GM21515 (cell line): ENCODE results near the gene PCSK5.

Experiments used
- ATAC-seq: cut with Tn5 transposase; IDR thresholded peaks from one replicate; pipeline ENCODE4 v1.9.1; 2021; ENCODE audit not compliant: unreplicated experiment

PCSK5 gene

DNA sequence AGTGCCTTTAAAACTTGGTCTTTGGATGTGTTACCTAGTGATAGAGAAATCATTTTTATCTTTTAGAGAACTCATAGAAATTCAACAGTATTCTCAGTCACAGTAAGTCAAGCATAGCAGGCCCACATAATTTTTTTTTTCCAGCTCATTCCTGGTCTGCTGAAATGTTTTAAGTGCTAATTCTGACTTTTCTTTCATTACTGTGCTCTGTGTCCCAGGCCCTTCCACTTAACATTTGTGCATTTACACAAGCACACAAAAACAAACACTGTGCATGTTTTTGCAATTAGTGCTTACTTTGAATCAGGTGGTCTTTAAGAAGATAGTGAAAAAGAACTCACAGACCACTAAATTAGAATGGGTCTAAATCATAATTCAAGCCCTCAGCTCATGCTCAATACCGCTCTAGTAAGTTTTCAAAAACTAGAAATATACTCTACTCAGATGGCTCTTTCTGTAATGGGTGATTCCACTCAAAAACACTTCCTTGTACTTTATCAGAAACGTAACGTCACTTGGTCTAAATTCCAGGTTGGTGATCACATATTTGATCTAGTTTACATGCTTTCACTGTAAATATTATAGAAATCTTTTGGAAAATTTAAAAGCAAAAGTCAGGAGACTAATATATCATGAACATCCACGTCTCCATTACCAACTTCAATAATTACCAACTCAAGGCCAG lies 107.8 kb downstream of the PCSK5 start:
- ATAC-seq = no peak

DNA sequence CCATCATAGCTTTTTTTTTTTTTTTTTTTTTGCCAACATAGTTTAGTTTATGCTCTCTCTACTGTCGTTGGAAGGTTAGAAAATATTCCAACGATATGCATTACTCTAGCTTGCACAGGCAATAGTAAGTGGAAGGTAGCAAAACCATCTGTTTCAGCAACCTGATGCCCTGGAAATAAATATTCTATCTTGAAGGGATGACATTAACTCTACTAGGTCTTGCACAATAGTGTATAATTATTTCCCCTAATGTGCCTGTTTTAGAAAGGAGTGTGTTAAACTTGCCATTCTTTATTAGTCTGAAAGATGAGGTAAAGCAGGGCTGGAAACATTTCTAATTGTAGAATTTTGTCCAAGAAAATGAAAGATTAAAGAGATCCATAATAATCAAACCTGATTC lies 111.0 kb downstream of the PCSK5 start:
- ATAC-seq = no peak

DNA sequence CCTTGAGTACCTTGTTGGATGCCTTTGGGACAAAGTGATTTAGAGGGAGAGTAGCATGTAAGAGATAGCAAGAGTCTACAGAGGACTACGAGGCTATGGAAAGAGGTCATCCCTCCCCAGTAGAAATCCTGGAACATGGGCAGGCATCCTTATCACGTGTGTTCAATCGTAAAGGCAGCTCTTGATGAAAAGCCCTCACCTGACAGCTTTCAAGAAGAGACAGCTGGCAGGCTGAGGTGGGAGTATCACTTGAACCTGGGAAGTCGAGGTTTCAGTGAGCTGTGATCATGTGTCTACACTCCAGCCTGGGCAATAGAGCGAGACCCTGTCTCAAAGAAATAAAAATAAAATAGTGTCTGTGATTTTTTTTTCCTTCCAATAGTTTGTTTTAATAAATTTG lies 112.6 kb downstream of the PCSK5 start:
- ATAC-seq = no peak

DNA sequence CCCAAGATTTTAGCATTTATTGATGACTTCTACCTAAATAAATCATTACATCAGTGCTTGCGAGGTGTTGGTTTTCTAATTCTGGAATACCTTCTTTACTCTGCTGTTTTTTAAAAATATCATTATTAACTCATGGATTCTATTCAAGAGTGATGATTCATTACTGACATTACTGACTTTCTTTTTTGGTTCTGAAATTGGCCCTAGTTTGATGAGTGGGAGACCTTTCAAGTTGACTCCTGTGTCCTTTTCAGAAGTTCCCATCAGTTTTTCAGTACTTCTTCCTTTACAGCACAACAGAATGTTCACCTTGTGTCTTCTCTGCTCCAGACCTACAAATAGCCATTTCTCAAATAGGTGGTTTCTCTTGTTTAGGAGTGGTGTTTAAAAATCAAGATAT lies 114.1 kb downstream of the PCSK5 start:
- ATAC-seq = peak; percentile 64

DNA sequence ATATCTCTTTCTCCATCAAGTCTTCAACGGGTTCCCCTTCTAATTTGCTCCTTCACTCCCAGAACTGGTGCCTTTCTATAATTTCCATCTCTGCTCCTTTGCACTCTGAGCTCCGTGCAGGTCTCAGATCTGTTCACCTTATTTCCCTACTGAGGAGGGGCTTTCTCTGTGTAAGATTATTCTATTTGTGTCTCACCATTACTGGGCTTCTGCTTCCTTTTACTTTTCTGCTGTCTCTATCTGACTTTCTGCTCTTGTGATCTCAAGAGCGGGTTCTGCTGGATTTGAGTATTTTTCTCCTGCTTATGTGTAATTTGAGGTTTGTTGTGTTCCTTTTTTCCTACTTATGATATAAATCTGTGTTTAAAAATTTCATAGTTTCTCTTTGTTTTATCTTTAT lies 117.5 kb downstream of the PCSK5 start:
- no peak for ATAC-seq

DNA sequence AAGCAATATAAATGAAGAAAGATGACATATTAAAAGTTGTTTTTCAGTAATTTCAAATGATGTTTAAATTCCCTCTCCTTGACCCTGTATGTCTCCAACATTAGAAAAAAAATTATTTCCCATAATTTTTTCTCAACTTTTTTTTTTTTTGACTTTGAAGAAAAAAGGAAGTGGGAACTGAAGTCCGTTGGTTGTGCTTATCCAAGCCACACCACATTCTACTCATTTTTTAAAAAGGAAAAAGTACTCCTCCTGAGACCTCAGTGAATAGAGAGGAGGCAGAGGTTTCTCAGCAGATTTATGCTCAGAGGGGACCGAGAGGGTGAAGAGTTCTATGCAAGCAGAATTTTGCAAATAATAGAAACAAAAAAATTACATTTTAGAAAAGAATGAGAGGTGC lies 123.3 kb downstream of the PCSK5 start:
- ATAC-seq = no peak

DNA sequence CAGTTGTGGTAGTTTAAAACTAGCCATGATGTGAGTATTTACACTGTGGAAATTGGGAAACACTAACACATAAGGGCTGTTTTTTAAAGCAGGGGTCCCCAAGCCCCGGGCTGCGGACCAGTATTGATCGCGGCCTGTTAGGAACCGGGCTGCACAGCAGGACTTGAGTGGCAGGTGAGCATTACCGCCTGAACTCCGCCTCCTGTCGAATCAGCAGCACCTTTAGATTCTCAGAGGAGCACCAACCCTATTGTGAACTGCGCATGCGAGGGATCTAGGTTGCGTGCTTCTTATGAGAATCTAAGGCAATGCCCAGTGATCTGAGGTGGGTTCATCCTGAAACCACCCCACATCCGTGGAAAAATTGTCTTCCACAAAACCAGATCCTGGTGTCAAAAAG lies 127.8 kb downstream of the PCSK5 start:
- ATAC-seq = no peak

DNA sequence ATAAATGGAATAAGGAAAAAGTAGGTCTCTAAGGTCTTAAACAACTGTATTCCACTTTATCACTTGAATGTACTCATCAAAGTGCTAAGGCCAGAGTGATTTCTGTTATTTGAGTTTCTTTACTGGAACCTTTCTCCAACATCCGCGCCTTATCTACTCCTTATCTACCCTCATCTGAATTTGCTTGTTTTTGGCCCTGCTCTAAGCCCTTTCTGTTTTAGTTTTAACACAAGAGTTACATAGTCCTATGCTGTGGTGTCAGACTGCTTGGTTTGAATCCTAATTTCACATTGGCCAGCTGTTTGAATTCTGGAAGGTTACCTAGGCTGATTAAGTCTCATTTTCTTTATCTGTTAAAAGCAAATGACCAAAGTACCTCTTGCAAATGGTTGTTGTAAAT lies 128.3 kb downstream of the PCSK5 start:
- no peak for ATAC-seq

DNA sequence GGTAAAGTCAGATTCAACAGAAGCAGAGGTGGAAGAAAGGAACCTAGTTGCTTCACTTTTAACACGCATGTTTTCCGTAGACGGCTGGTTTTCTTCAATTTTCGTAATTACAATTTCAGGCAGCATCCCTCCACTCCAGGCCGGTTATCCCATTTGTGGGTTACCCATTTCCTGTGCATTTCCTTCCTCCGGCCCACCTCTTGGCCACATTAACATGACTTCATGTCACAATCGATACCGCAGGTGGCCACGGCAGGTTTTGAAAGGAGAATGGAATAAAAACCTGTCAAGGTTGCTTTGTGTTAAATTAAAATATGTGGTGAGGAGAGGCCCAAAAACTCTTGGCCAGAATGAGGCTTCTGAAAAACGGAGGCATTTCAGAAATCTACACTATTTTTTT lies 130.2 kb downstream of the PCSK5 start:
- no peak for ATAC-seq

DNA sequence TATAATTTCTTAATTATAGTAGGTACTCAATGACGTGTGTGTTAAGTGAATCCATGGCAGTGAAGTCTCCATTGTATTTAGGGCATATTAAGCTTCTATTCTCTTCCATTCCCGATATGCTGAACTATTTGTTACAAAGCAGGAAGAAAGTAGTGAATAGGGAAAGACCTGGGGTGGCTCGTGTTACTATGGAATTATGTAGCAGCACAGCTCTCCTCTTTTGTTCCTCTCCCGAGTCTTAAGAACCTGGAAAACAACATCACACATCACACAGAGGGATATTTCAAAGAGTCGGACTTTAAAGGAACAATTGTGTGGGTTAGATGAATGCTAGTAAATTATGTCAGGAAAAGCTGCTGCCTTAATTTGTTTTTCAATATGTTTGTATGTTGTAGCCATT lies 131.8 kb downstream of the PCSK5 start:
- ATAC-seq = no peak

DNA sequence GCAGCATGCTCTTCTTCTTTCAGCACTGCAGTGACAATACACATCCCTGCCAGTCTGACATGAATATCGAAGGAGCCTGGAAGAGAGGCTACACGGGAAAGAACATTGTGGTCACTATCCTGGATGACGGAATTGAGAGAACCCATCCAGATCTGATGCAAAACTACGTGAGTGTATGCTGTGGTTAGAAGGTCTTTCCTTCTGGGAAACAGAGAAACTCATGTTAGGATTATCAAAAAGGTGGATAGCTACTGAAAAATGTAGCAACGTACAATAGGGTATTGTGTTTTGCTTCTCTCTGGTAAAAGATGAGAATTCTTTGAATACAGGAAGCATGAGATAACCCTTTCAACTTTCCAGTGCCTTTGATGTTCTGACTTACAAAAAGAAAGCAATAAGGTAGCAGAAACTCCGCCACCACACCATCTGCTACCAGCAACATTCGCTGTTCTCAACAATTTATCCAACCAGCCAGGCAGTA lies 133.3 kb downstream of the PCSK5 start:
- ATAC-seq = no peak

DNA sequence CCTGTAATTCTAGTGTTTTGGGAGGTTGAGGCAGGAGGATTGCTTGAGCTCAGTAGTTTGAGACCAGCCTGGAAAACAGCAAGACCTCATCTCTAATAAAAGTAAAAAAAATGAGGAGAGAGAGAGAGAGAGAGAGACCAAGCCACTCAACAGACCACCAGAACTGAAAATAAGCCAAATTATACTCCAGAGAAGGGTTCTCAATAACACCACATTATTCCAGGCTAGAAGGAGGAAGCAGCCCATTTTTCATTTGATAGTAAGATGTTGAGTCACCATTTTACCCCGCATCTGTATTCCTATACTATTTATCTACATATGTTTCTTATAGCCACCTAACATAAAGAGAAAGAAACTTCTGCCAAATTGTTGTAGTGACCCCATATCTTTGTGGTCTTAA lies 134.8 kb downstream of the PCSK5 start:
- no peak for ATAC-seq

DNA sequence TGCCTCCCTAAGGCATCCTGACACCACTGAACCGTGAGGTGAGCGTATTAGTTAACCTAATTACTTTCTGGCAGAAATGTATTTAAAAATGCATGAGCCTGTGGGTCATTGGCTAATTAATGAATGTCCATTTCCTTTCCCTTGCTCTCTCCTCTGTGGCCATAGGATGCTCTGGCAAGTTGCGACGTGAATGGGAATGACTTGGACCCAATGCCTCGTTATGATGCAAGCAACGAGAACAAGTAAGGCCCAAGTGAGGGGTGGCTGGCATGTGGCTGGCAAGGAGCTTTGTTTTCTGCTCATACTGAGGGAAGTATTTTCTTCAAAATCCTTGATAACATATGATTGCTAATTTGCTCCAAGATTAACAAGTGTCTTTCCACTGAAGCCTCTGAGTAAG lies 136.3 kb downstream of the PCSK5 start:
- ATAC-seq = no peak

DNA sequence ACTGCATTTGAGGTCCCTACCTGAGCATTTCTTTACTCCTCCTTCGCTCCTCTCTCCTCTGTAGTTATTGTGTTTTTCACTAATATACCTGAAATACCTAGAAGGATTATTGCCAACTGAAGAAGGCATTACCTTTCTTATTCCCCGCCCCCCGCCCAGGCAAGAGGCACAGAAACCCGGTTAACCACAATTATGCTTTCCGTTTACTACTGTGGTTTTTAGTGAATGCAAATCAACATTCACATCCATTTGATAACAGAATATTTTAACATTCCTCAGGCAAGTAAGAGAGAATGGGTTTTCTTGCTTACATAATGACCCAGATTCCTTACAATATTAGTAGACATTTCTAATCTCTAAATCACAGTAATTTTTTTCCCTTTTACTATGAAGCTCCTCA lies 136.9 kb downstream of the PCSK5 start:
- no peak for ATAC-seq

DNA sequence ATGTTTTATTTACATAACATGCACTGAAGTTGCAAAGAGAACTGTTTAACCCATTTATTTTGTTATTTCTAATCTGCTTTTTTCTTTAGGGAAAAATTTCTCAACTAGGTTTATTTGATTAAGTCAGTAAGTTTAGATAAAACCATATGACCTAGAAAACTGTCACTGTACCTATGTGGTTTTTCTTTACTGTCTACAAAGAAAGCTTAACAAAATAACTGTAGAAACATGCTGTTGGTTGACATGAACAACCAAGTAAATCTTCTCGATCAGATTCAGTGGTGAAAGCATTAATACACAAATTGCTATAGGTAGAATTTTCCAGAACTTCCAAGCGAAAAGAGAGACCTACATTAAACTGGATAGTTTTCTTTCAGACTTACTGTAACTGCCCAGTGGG lies 137.4 kb downstream of the PCSK5 start:
- no peak for ATAC-seq

DNA sequence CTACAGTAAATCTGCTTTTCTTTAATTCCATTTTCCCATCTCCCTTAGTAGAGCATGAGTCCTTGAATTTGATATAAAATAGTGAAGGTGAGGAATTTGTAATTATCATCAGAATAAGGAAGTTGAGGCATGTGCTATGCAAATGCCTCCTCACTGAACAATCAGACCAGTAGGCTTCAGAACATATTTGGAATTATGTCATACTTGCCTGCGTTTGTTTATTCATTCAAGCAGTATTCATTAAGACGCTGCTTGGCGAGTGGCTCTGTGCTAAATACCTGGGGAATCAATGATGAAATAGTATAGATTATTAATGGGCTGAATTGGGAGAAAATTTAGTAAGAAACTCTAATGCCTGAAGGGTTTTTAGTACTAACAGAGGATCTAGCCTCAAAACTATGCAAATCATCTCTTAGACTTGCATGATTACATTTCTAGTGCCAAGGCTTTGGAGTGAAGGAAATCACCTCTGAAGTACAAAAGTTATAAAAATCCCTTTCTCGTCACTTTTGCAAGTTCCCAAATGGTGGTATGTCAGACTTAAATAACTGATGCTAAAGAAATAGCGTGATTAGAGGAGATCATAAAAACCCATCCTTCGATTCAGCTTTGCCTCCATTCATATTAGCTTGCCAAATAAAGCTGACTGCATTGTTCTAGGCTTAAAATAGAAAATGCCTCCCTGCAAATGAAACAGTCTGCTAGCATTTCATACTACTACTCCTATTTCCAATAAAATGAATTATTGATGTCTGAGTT lies 141.7 kb downstream of the PCSK5 start:
- ATAC-seq = no peak

DNA sequence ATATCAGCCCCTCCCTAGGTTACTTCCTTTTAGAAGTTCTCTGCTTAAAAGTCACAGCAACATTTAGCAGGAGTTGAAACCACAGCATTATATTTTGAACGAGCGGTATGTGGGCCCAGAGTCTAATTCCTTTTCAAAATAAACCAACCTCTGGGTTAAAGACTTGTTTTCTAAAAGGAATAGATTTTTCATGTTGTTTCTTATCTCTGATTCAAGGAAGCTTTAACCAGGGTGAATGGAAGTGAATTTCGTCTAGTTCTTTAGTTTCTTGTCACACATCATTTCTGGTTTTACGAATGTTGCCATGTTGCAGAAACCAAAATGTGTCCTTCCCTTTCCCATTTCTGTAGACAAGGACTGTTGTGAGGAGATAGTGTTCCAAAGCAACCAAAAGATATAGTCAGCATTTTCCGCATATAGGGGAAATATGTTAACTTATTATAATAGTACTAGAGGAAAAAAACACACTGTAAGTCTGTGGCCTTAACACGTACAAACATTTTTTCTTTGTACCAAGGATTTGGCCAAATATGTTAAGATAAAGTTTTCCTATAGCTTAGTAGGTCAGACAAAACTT lies 142.4 kb downstream of the PCSK5 start:
- no peak for ATAC-seq

DNA sequence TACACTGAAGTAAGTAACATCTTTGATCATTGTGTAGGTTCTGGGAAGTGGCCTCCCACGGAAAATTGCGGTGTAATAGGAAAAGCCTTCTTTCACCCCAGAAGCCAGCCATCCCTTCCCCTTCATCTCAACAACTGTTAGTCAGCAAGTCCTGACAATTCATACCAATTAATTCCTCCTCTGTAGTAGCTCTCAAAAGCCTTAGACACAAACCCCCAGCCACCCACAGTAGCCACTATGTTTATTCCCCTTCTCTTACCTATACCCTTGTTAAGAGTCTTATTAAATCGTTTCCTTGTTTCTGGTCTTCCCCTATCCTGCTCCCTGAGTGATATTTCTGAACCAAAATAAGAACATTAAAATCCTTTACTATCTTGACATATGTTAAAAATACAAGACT lies 143.6 kb downstream of the PCSK5 start:
- no peak for ATAC-seq

DNA sequence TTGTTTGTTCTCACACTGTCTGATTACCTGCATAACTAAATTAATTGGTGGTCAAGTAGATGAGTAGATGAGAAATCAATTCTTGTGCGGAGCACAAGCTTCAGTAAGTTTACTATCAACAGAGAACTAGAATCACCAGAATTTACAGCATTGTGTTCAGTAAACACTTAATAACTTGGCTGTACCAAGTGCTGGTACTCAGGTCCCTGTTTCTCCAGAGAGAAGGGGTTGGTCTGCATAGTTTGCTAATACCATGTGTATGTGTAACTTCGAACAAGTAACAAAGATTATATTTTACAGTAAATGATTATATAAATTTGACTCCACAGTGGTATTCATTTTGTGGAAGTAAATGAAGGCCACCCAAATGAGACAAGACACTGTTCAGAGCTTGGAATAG lies 146.3 kb downstream of the PCSK5 start:
- ATAC-seq = no peak

DNA sequence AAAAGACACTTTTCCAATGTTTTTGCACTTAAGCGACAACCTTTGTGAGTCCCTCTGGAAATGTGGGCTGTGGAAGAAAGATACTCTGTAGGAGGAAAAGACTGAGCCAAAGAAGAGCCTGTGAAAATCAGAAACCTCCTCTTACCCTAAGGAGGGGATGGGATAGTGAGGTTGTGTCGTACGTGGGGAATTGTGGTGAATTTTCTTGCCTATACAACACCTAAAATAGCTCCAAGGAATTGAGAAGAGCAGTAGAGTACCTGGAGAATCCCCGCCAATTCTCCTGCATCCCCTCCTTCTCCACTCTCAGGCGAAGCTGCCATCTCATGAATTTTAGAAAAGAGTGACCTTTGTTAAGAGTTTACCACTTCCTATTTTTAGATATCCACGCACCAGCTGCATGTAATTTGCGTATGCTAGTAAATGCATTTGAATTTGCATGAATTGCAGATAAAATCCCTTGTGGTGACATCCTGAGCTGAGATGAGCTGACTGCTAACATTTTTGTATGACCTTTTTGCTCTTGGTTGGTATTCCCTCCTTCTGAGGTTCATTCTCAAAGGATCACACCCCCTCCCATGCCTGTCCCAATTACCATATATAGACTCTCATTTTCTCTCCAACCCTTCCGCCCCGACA lies 147.2 kb downstream of the PCSK5 start:
- ATAC-seq = no peak

DNA sequence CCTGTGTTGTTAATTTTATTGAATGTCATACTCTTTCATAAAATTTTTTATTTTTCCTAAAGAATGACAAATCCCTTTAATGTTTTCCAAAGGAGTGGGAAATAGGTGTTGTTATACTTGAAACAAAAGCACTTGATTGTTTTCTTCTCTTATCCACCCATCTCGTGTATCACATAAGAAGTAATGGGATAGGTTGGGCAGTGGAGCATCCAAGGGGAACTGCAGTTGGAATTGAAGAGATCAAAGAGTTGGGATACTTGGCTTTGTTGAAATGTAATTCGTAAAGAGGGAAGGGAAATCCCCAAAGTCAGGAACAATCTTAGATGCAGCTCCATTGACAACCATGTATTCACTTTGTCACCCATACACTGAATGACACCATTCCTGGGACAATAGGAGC lies 148.0 kb downstream of the PCSK5 start:
- no peak for ATAC-seq

DNA sequence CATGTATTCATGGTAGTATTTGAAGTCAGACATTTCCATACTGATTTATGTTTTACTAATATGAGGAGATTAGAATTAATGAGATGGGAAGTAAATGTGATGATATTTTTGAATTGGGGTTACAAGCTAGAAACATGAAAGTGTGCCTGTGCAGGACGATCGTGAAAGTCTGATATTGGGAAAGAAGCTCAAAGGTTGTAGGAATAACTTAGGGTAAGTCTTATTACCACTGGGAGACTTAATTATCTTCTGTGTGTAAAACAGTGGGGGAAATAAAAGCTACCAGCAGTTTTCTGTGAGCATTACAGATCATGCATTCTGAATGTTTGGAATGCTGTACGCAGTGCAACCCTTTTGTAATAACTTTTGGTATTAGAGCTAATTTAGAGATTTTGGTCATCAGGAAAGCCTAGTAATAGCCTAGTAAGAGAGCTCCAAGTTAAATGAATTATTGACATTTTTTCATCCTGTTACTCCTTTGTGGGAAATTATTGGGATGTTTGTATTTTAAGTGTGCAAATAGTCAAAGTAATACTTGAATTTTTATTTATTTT lies 153.9 kb downstream of the PCSK5 start:
- no peak for ATAC-seq
